ENCODE data around the gene RUNX1. TPM values are rescaled to one million over a fixed set of nuclear protein-coding genes. Genes with fewer than 3 reads are reported as not detected.

The RUNX1 gene
- total and polyA plus RNA-seq, 10 of the 15 experiments (the other 5 are each of a cell fraction or from before 2014, with no cell fraction given) = 0.90 to 15.2 (median 4.1) TPM

- WGBS (ENCODE audit: insufficient coverage, insufficient replicate concordance, low lambda C conversion rate, missing lambda C conversion rate) = 91% methylated on average over 6 of the region's 6 CpGs
- Histone ChIP-seq H3K79me2 (ENCODE audit: control insufficient read depth, insufficient read depth, low read length) (no peaks in the 10 kb centered on the region; the same call in none of the 2 replicates), H3K9me3 (replicated peaks; ENCODE audit: control insufficient read depth, insufficient read depth, low read length) (no peaks in the 10 kb centered on the region; the same call in 2 of the 3 replicates), H2AFZ (ENCODE audit: control insufficient read depth, low read depth, low read length) (no peak overlapping the region), H4K20me1 (ENCODE audit: control insufficient read depth, insufficient read depth) (no peaks in the 10 kb centered on the region), H3K27ac (ENCODE audit: control insufficient read depth, insufficient read depth) (no peak overlapping the region), H3K9ac (ENCODE audit: control insufficient read depth, insufficient read depth, low read length) (no peak overlapping the region), H3K4me2 (ENCODE audit: control insufficient read depth, insufficient read depth) (no peak overlapping the region), H3K36me3 (ENCODE audit: control insufficient read depth in 2 of 2, insufficient read depth in 2 of 2, low read length in 1 of 2) (0 out of 4 replicates have a peak, but pooled peaks cover 0 to 2% of the 10 kb centered on the region in 2 experiments), H3K4me3 (peak overlapping the region; percentile 79; the same call in 1 of the 2 replicates), H3K4me1 (ENCODE audit: control insufficient read depth, insufficient read depth, low read length) (peaks cover 11% of the 10 kb centered on the region), H3K27me3 (replicated peaks in 1 of 2; ENCODE audit: control insufficient read depth in 2 of 2, insufficient read depth in 2 of 2, low read length in 1 of 2) (no peaks in the 10 kb centered on the region; a peak in 1 of 4 replicates)
- ChIA-PET RAD21 (ENCODE audit: unreplicated experiment) (interaction anchor here (1.0 to 1.9 kb wide), 3 partner anchors 10 to 40 kb away, joined by 3 to 8 read pairs (median 6); no protein-coding TSS in a partner anchor), POLR2A (interaction anchor here (0.5 to 1.3 kb wide), 2 partner anchors 39 to 1168 kb away, joined by 3 to 4 read pairs; no protein-coding TSS in a partner anchor), CTCF (interaction anchor here (0.6 to 3.6 kb wide), 5 partner anchors 9 to 954 kb away, joined by 3 to 10 read pairs (median 3); no protein-coding TSS in a partner anchor), SMC1A (ENCODE audit: uncharacterized antibody, unreplicated experiment) (interaction anchor here (0.7 to 1.8 kb wide), 5 partner anchors 11 to 191 kb away, joined by 3 to 10 read pairs (median 4); no protein-coding TSS in a partner anchor)
- intact Hi-C loops (cut with micrococcal nuclease; ENCODE audit: unreplicated experiment) = loop anchor here (5.0 to 10.0 kb wide), 3 partner anchors 162 to 1140 kb away; partner anchors contain the start of gene RUNX1
- in situ Hi-C loops (cut with MboI) = no loop called here
- BruUV-seq (replicated peaks) = no TSS peak
- ATAC-seq (no peak), FAIRE-seq (no peak), DNase-seq (ENCODE audit: low read depth, low spot score) (no peak)
- no peak for TF ChIP-seq ZNF687 (IDR thresholded peaks at IDR 0.05)
- no peak for TF ChIP-seq LARP7 (IDR thresholded peaks at IDR 0.05)
- no peak for TF ChIP-seq IKZF1 (conservative IDR thresholded peaks at IDR 0.05)
- TF ChIP-seq HSF1 (IDR thresholded peaks at IDR 0.05; ENCODE audit: low read depth, low read length) = no peak
- TF ChIP-seq, protein P1, sequence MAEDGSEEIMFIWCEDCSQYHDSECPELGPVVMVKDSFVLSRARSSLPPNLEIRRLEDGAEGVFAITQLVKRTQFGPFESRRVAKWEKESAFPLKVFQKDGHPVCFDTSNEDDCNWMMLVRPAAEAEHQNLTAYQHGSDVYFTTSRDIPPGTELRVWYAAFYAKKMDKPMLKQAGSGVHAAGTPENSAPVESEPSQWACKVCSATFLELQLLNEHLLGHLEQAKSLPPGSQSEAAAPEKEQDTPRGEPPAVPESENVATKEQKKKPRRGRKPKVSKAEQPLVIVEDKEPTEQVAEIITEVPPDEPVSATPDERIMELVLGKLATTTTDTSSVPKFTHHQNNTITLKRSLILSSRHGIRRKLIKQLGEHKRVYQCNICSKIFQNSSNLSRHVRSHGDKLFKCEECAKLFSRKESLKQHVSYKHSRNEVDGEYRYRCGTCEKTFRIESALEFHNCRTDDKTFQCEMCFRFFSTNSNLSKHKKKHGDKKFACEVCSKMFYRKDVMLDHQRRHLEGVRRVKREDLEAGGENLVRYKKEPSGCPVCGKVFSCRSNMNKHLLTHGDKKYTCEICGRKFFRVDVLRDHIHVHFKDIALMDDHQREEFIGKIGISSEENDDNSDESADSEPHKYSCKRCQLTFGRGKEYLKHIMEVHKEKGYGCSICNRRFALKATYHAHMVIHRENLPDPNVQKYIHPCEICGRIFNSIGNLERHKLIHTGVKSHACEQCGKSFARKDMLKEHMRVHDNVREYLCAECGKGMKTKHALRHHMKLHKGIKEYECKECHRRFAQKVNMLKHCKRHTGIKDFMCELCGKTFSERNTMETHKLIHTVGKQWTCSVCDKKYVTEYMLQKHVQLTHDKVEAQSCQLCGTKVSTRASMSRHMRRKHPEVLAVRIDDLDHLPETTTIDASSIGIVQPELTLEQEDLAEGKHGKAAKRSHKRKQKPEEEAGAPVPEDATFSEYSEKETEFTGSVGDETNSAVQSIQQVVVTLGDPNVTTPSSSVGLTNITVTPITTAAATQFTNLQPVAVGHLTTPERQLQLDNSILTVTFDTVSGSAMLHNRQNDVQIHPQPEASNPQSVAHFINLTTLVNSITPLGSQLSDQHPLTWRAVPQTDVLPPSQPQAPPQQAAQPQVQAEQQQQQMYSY (CRISPR knock-in tag; IDR thresholded peaks at IDR 0.05) = no peak
- TF ChIP-seq YBX1 (IDR thresholded peaks at IDR 0.05) = no peak
- TF ChIP-seq, protein P2, sequence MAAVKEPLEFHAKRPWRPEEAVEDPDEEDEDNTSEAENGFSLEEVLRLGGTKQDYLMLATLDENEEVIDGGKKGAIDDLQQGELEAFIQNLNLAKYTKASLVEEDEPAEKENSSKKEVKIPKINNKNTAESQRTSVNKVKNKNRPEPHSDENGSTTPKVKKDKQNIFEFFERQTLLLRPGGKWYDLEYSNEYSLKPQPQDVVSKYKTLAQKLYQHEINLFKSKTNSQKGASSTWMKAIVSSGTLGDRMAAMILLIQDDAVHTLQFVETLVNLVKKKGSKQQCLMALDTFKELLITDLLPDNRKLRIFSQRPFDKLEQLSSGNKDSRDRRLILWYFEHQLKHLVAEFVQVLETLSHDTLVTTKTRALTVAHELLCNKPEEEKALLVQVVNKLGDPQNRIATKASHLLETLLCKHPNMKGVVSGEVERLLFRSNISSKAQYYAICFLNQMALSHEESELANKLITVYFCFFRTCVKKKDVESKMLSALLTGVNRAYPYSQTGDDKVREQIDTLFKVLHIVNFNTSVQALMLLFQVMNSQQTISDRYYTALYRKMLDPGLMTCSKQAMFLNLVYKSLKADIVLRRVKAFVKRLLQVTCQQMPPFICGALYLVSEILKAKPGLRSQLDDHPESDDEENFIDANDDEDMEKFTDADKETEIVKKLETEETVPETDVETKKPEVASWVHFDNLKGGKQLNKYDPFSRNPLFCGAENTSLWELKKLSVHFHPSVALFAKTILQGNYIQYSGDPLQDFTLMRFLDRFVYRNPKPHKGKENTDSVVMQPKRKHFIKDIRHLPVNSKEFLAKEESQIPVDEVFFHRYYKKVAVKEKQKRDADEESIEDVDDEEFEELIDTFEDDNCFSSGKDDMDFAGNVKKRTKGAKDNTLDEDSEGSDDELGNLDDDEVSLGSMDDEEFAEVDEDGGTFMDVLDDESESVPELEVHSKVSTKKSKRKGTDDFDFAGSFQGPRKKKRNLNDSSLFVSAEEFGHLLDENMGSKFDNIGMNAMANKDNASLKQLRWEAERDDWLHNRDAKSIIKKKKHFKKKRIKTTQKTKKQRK (IDR thresholded peaks at IDR 0.05; ENCODE audit: low read depth, low read length) = no peak
- no peak for TF ChIP-seq RBBP5 (conservative IDR thresholded peaks at IDR 0.05)
- TF ChIP-seq WRNIP1 (IDR thresholded peaks at IDR 0.05; ENCODE audit: borderline replicate concordance, low read depth, low read length) = no peak
Measured at GRCh38 chr21:34885125-34885524, 164.0 kb downstream of the RUNX1 start.

Measured in GM12878 (cell line).